GM12873 (cell line): ENCODE data around the gene SIGLEC12.

Experiments used
- CTCF ChIP-seq: IDR thresholded peaks from 2 replicates; pipeline ENCODE4 v1.5.1; 2012; ENCODE audit warnings: low read depth, mild to moderate bottlenecking, moderate library complexity, low read length, control low read depth; ENCODE audit not compliant: insufficient read depth; ENCODE audit errors: missing control alignments

The SIGLEC12 gene

GRCh38 chr19:51468545-51468920, 33.1 kb downstream of the SIGLEC12 start:
- no peak for TF ChIP-seq CTCF

- TF ChIP-seq CTCF = no peak
Observed at GRCh38 chr19:51467864-51468544, 33.6 kb downstream of the SIGLEC12 start.

- no peak for TF ChIP-seq CTCF
Observed at GRCh38 chr19:51466723-51467122, 34.9 kb downstream of the SIGLEC12 start.

GRCh38 chr19:51462681-51463080, 38.9 kb downstream of the SIGLEC12 start:
- TF ChIP-seq CTCF = no peak

GRCh38 chr19:51462276-51462675, 39.3 kb downstream of the SIGLEC12 start:
- TF ChIP-seq CTCF = no peak

GRCh38 chr19:51461723-51462161, 39.9 kb downstream of the SIGLEC12 start:
- TF ChIP-seq CTCF = no peak

- TF ChIP-seq CTCF = no peak
Observed at GRCh38 chr19:51460164-51460992, 41.2 kb downstream of the SIGLEC12 start.
